A549 treated with dexamethasone at 1 μM for 4 hours (cell line): ENCODE data around the gene BPIFB3. TPM values are rescaled to one million over a fixed set of nuclear protein-coding genes. Genes with fewer than 3 reads are reported as not detected.

Experiments used
- total RNA-seq: library from RNA; stranded (reverse); fragments of 200-300 nt; extraction: Qiagen RNA extraction; gene quantifications from 5 replicates; pipeline ENCODE4 v1.2.3, GENCODE V29; 2022

BPIFB3 gene
- not detected in 5 replicates for total RNA-seq

GRCh38 chr20:33053291-33054106 lies at the start of gene BPIFB3:
Gene BPIFB3 (plus strand): TSS chr20:33053903. CDS start chr20:33055436, 1,533 bp downstream.

GRCh38 chr20:33004141-33004751 lies 49.5 kb upstream of the BPIFB3 start, which contains the start of gene SUN5:
Gene SUN5 (minus strand): TSS chr20:33004433. CDS start chr20:33004340, 93 bp downstream.

GRCh38 chr20:33007376-33008335 lies 46.0 kb upstream of the BPIFB3 start, which contains the start of gene BPIFB2:
Gene BPIFB2 (plus strand): TSS chr20:33007704. CDS start chr20:33008575, 871 bp downstream.

GRCh38 chr20:33031531-33031930 lies 22.2 kb upstream of the BPIFB3 start, which contains the start of gene BPIFB6:
Gene BPIFB6 (plus strand): TSS chr20:33031648. CDS start chr20:33031648, 0 bp downstream.

GRCh38 chr20:33079259-33079658 lies 25.6 kb downstream of the BPIFB3 start, which contains the start of gene BPIFB4:
Gene BPIFB4 (plus strand): TSS chr20:33079643. CDS start chr20:33081527, 1,884 bp downstream.

Other genes starting within 250 kb of the BPIFB3 start
- 143 to 157 TPM (median 146 TPM) in 5 replicates for gene MAPRE1, start 233.9 kb upstream of the BPIFB3 start, total RNA-seq
- not detected in 5 replicates for gene EFCAB8, start 195.0 kb upstream of the BPIFB3 start, total RNA-seq
- not detected in 5 replicates for gene SUN5, start 49.5 kb upstream of the BPIFB3 start, total RNA-seq
- not detected in 5 replicates for gene BPIFB2, start 46.2 kb upstream of the BPIFB3 start, total RNA-seq
- gene BPIFB6, start 22.3 kb upstream of the BPIFB3 start, total RNA-seq, result not detected in 5 replicates
- gene BPIFB4, start 25.7 kb downstream of the BPIFB3 start, total RNA-seq, result not detected in 5 replicates
- gene BPIFA2, start 114.3 kb downstream of the BPIFB3 start, total RNA-seq, result 0.08 to 0.09 TPM in 2 of 5 replicates, not detected in the others
- not detected in 5 replicates for gene BPIFA3, start 163.4 kb downstream of the BPIFB3 start, total RNA-seq
- not detected in 5 replicates for gene BPIFA1, start 182.1 kb downstream of the BPIFB3 start, total RNA-seq
- 0.06 to 0.16 TPM (median 0.15 TPM) in 3 of 5 replicates, not detected in the others for gene BPIFB1, start 229.3 kb downstream of the BPIFB3 start, total RNA-seq